IMR-90 (cell line): ENCODE data around the gene CRYBG2. TPM values are rescaled to one million over a fixed set of nuclear protein-coding genes. Genes with fewer than 3 reads are reported as not detected.

Experiments used
- ATAC-seq: fragments of 200-7000 bp; cut with Tn5 transposase; 2 replicates; pipeline ENCODE4 v1.9.1; 2020; ENCODE audit warnings: low read depth, mild to moderate bottlenecking, moderate library complexity
- BruUV-seq: library from RNA; stranded (reverse); fragments of 400-500 nt; replicated peaks from 2 replicates; lab custom pipeline; 2021; lab: Mats Ljungman, UMichigan
- CTCF ChIA-PET: fragments of 300-600 bp; formaldehyde crosslinking; extraction: SDS; loops from one replicate; lab custom pipeline; 2021; ENCODE audit warnings: antibody characterized with exemption; lab: Yijun Ruan, JAX
- POLR2A ChIA-PET: fragments of 300-600 bp; sonication (Branson Sonifier 250); formaldehyde crosslinking; loops from one replicate; lab custom pipeline; 2022; ENCODE audit warnings: antibody characterized with exemption; ENCODE audit not compliant: unreplicated experiment; lab: Charles Lee
- DNase-seq: peaks from one replicate; pipeline ENCODE4 v3.0.0; 2013
- H2AFZ ChIP-seq: replicated peaks from 2 replicates; pipeline ENCODE3; 2013; ENCODE audit warnings: low read length, mild to moderate bottlenecking; ENCODE audit not compliant: poor library complexity
- H2AK5ac ChIP-seq: 2 replicates; pipeline ENCODE4 v1.6.1; 2013; ENCODE audit warnings: low read depth, low read length, inconsistent platforms
- H2AK9ac ChIP-seq: replicated peaks from 2 replicates; pipeline ENCODE3; 2013; ENCODE audit warnings: mild to moderate bottlenecking, low read depth, low read length, moderate library complexity; ENCODE audit not compliant: poor library complexity
- H2BK120ac ChIP-seq: 2 replicates; pipeline ENCODE4 v1.6.1; 2013; ENCODE audit warnings: low read depth, low read length, inconsistent platforms
- H2BK15ac ChIP-seq: 3 replicates; pipeline ENCODE4 v1.6.1; 2013; ENCODE audit warnings: low read depth, low read length, inconsistent platforms
- H2BK20ac ChIP-seq: 2 replicates; pipeline ENCODE4 v1.6.1; 2013; ENCODE audit warnings: low read depth, mild to moderate bottlenecking, inconsistent platforms, low read length, moderate library complexity
- H2BK5ac ChIP-seq: 2 replicates; pipeline ENCODE4 v1.6.1; 2013; ENCODE audit warnings: mild to moderate bottlenecking, low read depth, low read length, inconsistent platforms; ENCODE audit not compliant: poor library complexity, severe bottlenecking
- H3K14ac ChIP-seq: replicated peaks from 2 replicates; pipeline ENCODE4 v1.6.1; 2013; ENCODE audit warnings: low read depth, low read length, inconsistent platforms
- H3K18ac ChIP-seq: 2 replicates; pipeline ENCODE4 v1.6.1; 2013; ENCODE audit warnings: low read depth, low read length, control low read depth
- H3K23ac ChIP-seq: 2 replicates; pipeline ENCODE4 v1.6.1; 2013; ENCODE audit warnings: low read depth, low read length, inconsistent platforms
- H3K27ac ChIP-seq: 2 replicates; pipeline ENCODE4 v1.5.1; 2013; ENCODE audit warnings: mild to moderate bottlenecking, control low read depth, low read length; ENCODE audit not compliant: insufficient read depth
- H3K27me3 ChIP-seq: 2 replicates; pipeline ENCODE4 v1.6.1; 2013; ENCODE audit warnings: low read length; ENCODE audit not compliant: control insufficient read depth, insufficient read depth
- H3K36me3 ChIP-seq: 2 replicates; pipeline ENCODE4 v1.6.1; 2013; ENCODE audit warnings: low read length, mixed read lengths; ENCODE audit not compliant: control insufficient read depth, insufficient read depth
- H3K4ac ChIP-seq: 2 replicates; pipeline ENCODE4 v1.6.1; 2013; ENCODE audit warnings: low read depth, low read length, inconsistent platforms
- H3K4me1 ChIP-seq: 2 replicates; pipeline ENCODE4 v1.6.1; 2013; ENCODE audit warnings: low read length, mixed read lengths; ENCODE audit not compliant: control insufficient read depth, insufficient read depth
- H3K4me2 ChIP-seq: 2 replicates; pipeline ENCODE4 v1.6.1; 2013; ENCODE audit warnings: low read depth, mild to moderate bottlenecking, control low read depth, low read length, moderate library complexity
- H3K4me3 ChIP-seq: 2 replicates; pipeline ENCODE4 v1.5.1; 2013; ENCODE audit warnings: low read depth, mild to moderate bottlenecking, control low read depth, low read length, moderate library complexity; ENCODE audit not compliant: insufficient read depth
- H3K56ac ChIP-seq: 2 replicates; pipeline ENCODE4 v1.6.1; 2013; ENCODE audit warnings: low read length, inconsistent platforms; ENCODE audit not compliant: insufficient read depth; ENCODE audit errors: extremely low read depth
- H3K79me1 ChIP-seq, 2 experiments: 2 replicates each; pipeline ENCODE4 v1.6.1; 2013; ENCODE audit warnings: low read length in 2 of 2, inconsistent platforms in 1 of 2, low read depth in 1 of 2
- H3K9ac ChIP-seq: 2 replicates; pipeline ENCODE4 v1.6.1; 2013; ENCODE audit warnings: low read depth, low read length, control low read depth
- H3K9me1 ChIP-seq: 2 replicates; pipeline ENCODE4 v1.6.1; 2013; ENCODE audit warnings: low read length, inconsistent platforms; ENCODE audit not compliant: insufficient read depth
- H3K9me3 ChIP-seq: 2 replicates; pipeline ENCODE4 v1.6.1; 2013; ENCODE audit warnings: low read length; ENCODE audit not compliant: control insufficient read depth, insufficient read depth
- H4K20me1 ChIP-seq: 2 replicates; pipeline ENCODE4 v1.6.1; 2013; ENCODE audit warnings: low read length, inconsistent platforms; ENCODE audit not compliant: insufficient read depth
- H4K5ac ChIP-seq: 2 replicates; pipeline ENCODE4 v1.6.1; 2013; ENCODE audit warnings: mild to moderate bottlenecking, low read depth, low read length, control low read depth
- H4K8ac ChIP-seq, 2 experiments: 2 replicates each; pipeline ENCODE4 v1.6.1; 2013; ENCODE audit warnings: low read depth in 2 of 2, low read length in 2 of 2, control low read depth in 1 of 2, inconsistent platforms in 1 of 2
- H4K91ac ChIP-seq: 2 replicates; pipeline ENCODE4 v1.6.1; 2013; ENCODE audit warnings: low read depth, low read length, inconsistent platforms; ENCODE audit not compliant: insufficient read depth
- BHLHE40 ChIP-seq: fragments of 150-350 bp; IDR thresholded peaks from 2 replicates; pipeline ENCODE4 v1.6.1; 2016; ENCODE audit warnings: mild to moderate bottlenecking, low read depth, low read length
- CEBPB ChIP-seq: IDR thresholded peaks from 2 replicates; pipeline ENCODE4 v1.6.1; 2012; ENCODE audit warnings: low read depth, low read length, improper control_type of control experiment
- ELK1 ChIP-seq: fragments of 150-350 bp; IDR thresholded peaks from 2 replicates; pipeline ENCODE4 v1.6.1; 2016; ENCODE audit warnings: low read depth, mild to moderate bottlenecking, low read length, moderate library complexity, borderline replicate concordance
- RCOR1 ChIP-seq: IDR thresholded peaks from 2 replicates; pipeline ENCODE4 v1.6.1; 2012; ENCODE audit warnings: mild to moderate bottlenecking, low read length, improper control_type of control experiment; ENCODE audit not compliant: insufficient replicate concordance
- RFX5 ChIP-seq: IDR thresholded peaks from 2 replicates; pipeline ENCODE4 v1.8.0; 2012; ENCODE audit warnings: low read depth, mild to moderate bottlenecking, low read length, moderate library complexity
- SMC3 ChIP-seq: fragments of 150-350 bp; IDR thresholded peaks from 2 replicates; pipeline ENCODE4 v1.6.1; 2016; ENCODE audit warnings: low read depth, mild to moderate bottlenecking, antibody characterized with exemption, low read length, moderate library complexity
- whole genome bisulfite sequencing, 2 experiments: methylation state at CpG; one replicate each; pipeline versions ENCODE4 v1.1.5 to v1.1.7; 2013; ENCODE audit warnings: missing lambda C conversion rate in 2 of 2; ENCODE audit not compliant: insufficient read length in 1 of 2; ENCODE audit errors: extremely low coverage in 2 of 2; 5-methylcytosine and 5-hydroxymethylcytosine counted together
- dilution Hi-C: fragments of 300-500 bp; cut with HindIII; formaldehyde crosslinking; loops from one replicate; pipeline ENCODE4 v1.14.3; 2018; ENCODE audit warnings: low sequenced_read_pairs; ENCODE audit not compliant: unreplicated experiment
- in situ Hi-C: fragments of 300-500 bp; cut with MboI; formaldehyde crosslinking; loops from 3 replicates; pipeline ENCODE4 v1.14.3; 2019; ENCODE audit warnings: low sequenced_read_pairs, inconsistent platforms, mixed read lengths
- intact Hi-C: fragments of 100-400 bp; cut with micrococcal nuclease; formaldehyde crosslinking; loops from 2 replicates; pipeline ENCODE4 v1.10.0; 2022
- polyA plus RNA-seq, 3 experiments: library from polyadenylated mRNA; depleted of rRNA; stranded (reverse); fragments of >200 nt; gene quantifications; 2 replicates each; pipeline ENCODE4 v1.2.3, GENCODE V29; 2012; ENCODE audit warnings: low replicate concordance in 1 of 3
- total RNA-seq: library from RNA; depleted of rRNA; stranded (reverse); fragments of >200 nt; gene quantifications from 2 replicates; pipeline ENCODE4 v1.2.3, GENCODE V29; 2012

CRYBG2 gene
- total and polyA plus RNA-seq, 2 of the 4 experiments (the other 2 are of a cell fraction): not detected

- peak overlapping the region; percentile 90 for H2AK9ac ChIP-seq
- H3K36me3 ChIP-seq: peaks cover 24% of the 10 kb centered on the region
- peak overlapping the region; percentile 98 for H2BK5ac ChIP-seq
- no TSS peak for BruUV-seq
- dilution Hi-C loops (no loop called here), in situ Hi-C loops (no loop called here), intact Hi-C loops (no loop called here)
- CTCF ChIA-PET: no interaction called here
- H3K23ac ChIP-seq: peak overlapping the region; percentile 54; the same call in 1 of the 2 replicates
- H3K18ac ChIP-seq: peak overlapping the region; percentile 25
- POLR2A ChIA-PET: interaction anchor here (0.6 kb wide), 1 partner anchor 27 kb away, joined by 9 read pairs; no protein-coding TSS in a partner anchor
- no peaks in the 10 kb centered on the region for H3K27me3 ChIP-seq
- H4K91ac ChIP-seq: peak overlapping the region; percentile 77
- peak overlapping the region; percentile 7 to 69 for H4K8ac ChIP-seq
- DNase-seq (peak; percentile 70), ATAC-seq (peak; percentile 3; the same call in 1 of the 2 replicates)
- H3K4me3 ChIP-seq: peak overlapping the region; percentile 89
- WGBS, 2 experiments: 0% methylated on average over 4 of the region's 15 CpGs; no CpG with 5 or more reads in 1 of the 2 experiments
- peak overlapping the region; percentile 73 for H2AK5ac ChIP-seq
- peaks cover 51% of the 10 kb centered on the region for H3K9me1 ChIP-seq
- no peaks in the 10 kb centered on the region for H3K9me3 ChIP-seq
- H2BK15ac ChIP-seq: peak overlapping the region; percentile 18; the same call in 1 of the 3 replicates
- 0 out of 2 replicates have a peak overlapping the region, but pooled peaks have one; percentile 4 for H2BK120ac ChIP-seq
- H2BK20ac ChIP-seq: no peak overlapping the region
- H4K20me1 ChIP-seq: peaks cover 44% of the 10 kb centered on the region
- H4K5ac ChIP-seq: peak overlapping the region; percentile 47
- TF ChIP-seq CEBPB (no peak), SMC3 (no peak), BHLHE40 (no peak), RCOR1 (no peak), ELK1 (no peak), RFX5 (no peak)
- H3K4me1 ChIP-seq: peaks cover 59% of the 10 kb centered on the region
- H3K9ac ChIP-seq: peak overlapping the region; percentile 21
- peak overlapping the region; percentile 98 for H3K4ac ChIP-seq
- H2AFZ ChIP-seq: peak overlapping the region; percentile 60
- peak overlapping the region; percentile 53; the same call in 1 of the 2 replicates for H3K56ac ChIP-seq
- H3K4me2 ChIP-seq: peak overlapping the region; percentile 96
- peak overlapping the region; percentile 95 for H3K27ac ChIP-seq
- peak overlapping the region; percentile 74; the same call in 1 of the 2 replicates for H3K14ac ChIP-seq
- H3K79me1 ChIP-seq: peaks cover 23 to 80% of the 10 kb centered on the region in 2 experiments
Measured at GRCh38 chr1:26281971-26282370, 72.0 kb downstream of the CRYBG2 start.
